A549 (cell line): ENCODE measurements around the gene SNX5. TPM values are rescaled to one million over a fixed set of nuclear protein-coding genes. Genes with fewer than 3 reads are reported as not detected.
A peak's percentile ranks its signal among the peaks of the same experiment; 100 is the strongest.

ENCODE experiments used
- ATAC-seq, 2 experiments: fragments of 200-7000 bp in 1 of 2; fragments of >200 bp in 1 of 2; cut with Nextera tagmentation in 1 of 2; cut with Tn5 transposase in 1 of 2; 3 replicates each; pipeline versions ENCODE4 v1.8.0 to v1.9.1; 2018 to 2020; ENCODE audit warnings: mild to moderate bottlenecking in 1 of 2, moderate library complexity in 1 of 2
- CTCF ChIA-PET: fragments of 300-600 bp; sonication (Branson Sonifier 250); formaldehyde crosslinking; extraction: SDS; loops from one replicate; lab custom pipeline; 2021; ENCODE audit warnings: antibody characterized with exemption, inconsistent platforms; lab: Yijun Ruan, JAX
- POLR2A ChIA-PET: fragments of 350-600 bp; formaldehyde crosslinking; extraction: SDS; loops from one replicate; lab custom pipeline; 2021; ENCODE audit warnings: antibody characterized with exemption, inconsistent platforms; lab: Yijun Ruan, JAX
- DNase-seq, 2 experiments: peaks; one replicate each; pipeline versions ENCODE4 v3.0.0 to v3.0.0-alpha.2; 2011 to 2016; ENCODE audit warnings: low read depth in 1 of 2, low spot score in 1 of 2
- FAIRE-seq: peaks from 2 replicates; lab custom pipeline; 2011; peaks lifted over from hg19 to GRCh38; lab: Jason Lieb, UNC
- H3K27ac ChIP-seq, 2 experiments: fragments of >200 bp; sonication (Bioruptor Twin); formaldehyde crosslinking; 3 replicates each; pipeline ENCODE4 v1.5.1; 2016 to 2017
- H3K4me1 ChIP-seq: fragments of >200 bp; sonication (Bioruptor Twin); formaldehyde crosslinking; 3 replicates; pipeline ENCODE4 v1.6.1; 2016
- H3K4me2 ChIP-seq: fragments of >200 bp; sonication (Bioruptor Twin); formaldehyde crosslinking; 3 replicates; pipeline ENCODE4 v1.6.1; 2016
- H3K4me3 ChIP-seq: fragments of >200 bp; sonication (Bioruptor Twin); formaldehyde crosslinking; 3 replicates; pipeline ENCODE4 v1.5.1; 2016
- H3K9me3 ChIP-seq: fragments of >200 bp; sonication (Bioruptor Twin); formaldehyde crosslinking; 3 replicates; pipeline ENCODE4 v1.6.1; 2016
- CHD4 ChIP-seq: fragments of 200-600 bp; sonication (generic); IDR thresholded peaks from 2 replicates; pipeline ENCODE4 v1.6.1; 2016; ENCODE audit warnings: antibody characterized with exemption, mild to moderate bottlenecking, borderline replicate concordance
- E2F6 ChIP-seq: IDR thresholded peaks from 2 replicates; pipeline ENCODE4 v1.6.1; 2012; ENCODE audit warnings: low read depth, borderline replicate concordance
- EHF ChIP-seq: fragments of 250-450 bp; sonication (Bioruptor Pico); IDR thresholded peaks from 2 replicates; pipeline ENCODE4 v1.5.0; 2020; ENCODE audit warnings: mild to moderate bottlenecking
- EHMT2 ChIP-seq: fragments of 200-600 bp; sonication (generic); IDR thresholded peaks from 2 replicates; pipeline ENCODE4 v1.6.1; 2016; ENCODE audit warnings: antibody characterized with exemption, low read depth, mild to moderate bottlenecking, moderate library complexity
- ESRRA ChIP-seq: fragments of 150-350 bp; IDR thresholded peaks from 2 replicates; pipeline ENCODE4 v1.6.1; 2014; ENCODE audit warnings: mild to moderate bottlenecking, low read length, borderline replicate concordance
- JUN ChIP-seq, 2 experiments: fragments of >200 bp; sonication (Bioruptor Twin); formaldehyde crosslinking; IDR thresholded peaks; 2 replicates in 1 of 2; 3 replicates in 1 of 2; pipeline ENCODE4 v1.6.1; 2016 to 2017
- JUNB ChIP-seq: fragments of >200 bp; sonication (Bioruptor Twin); formaldehyde crosslinking; IDR thresholded peaks from 2 replicates; pipeline ENCODE4 v1.6.1; 2016
- KDM1A ChIP-seq: fragments of 200-600 bp; sonication (generic); IDR thresholded peaks from 2 replicates; pipeline ENCODE4 v1.6.1; 2016; ENCODE audit warnings: low read depth, mild to moderate bottlenecking
- MAFK ChIP-seq: fragments of 450-650 bp; IDR thresholded peaks from 2 replicates; pipeline ENCODE4 v1.6.1; 2014; ENCODE audit not compliant: partially characterized antibody
- NR3C1 ChIP-seq: fragments of >200 bp; sonication (Bioruptor Twin); formaldehyde crosslinking; IDR thresholded peaks from 3 replicates; pipeline ENCODE4 v1.6.1; 2017
- POLR2A ChIP-seq: IDR thresholded peaks from 2 replicates; pipeline ENCODE4 v1.6.1; 2012; ENCODE audit warnings: mild to moderate bottlenecking, low read length
- RCOR1 ChIP-seq: fragments of 150-350 bp; IDR thresholded peaks from 2 replicates; pipeline ENCODE4 v1.6.1; 2014; ENCODE audit warnings: antibody characterized with exemption, low read length, low read depth
- TP53 ChIP-seq: fragments of 250-450 bp; sonication (Bioruptor Pico); IDR thresholded peaks from 2 replicates; pipeline ENCODE4 v1.5.0; 2021; ENCODE audit warnings: mild to moderate bottlenecking, moderate library complexity
- ZSCAN20 ChIP-seq: fragments of 250-450 bp; sonication (Bioruptor Pico); IDR thresholded peaks from 2 replicates; pipeline ENCODE4 v1.8.0; 2022; ENCODE audit warnings: mild to moderate bottlenecking, moderate library complexity
- WGBS: methylation state at CpG from one replicate; pipeline ENCODE4 v1.1.6; 2017; ENCODE audit errors: missing lambda C conversion rate; 5-methylcytosine and 5-hydroxymethylcytosine counted together
- polyA plus RNA-seq, 4 experiments: library from polyadenylated mRNA; depleted of rRNA in 3 of 4; stranded (reverse); fragments of >200 nt; fragmentation: RNase III in 1 of 4; extraction: RNeasy Plus Mini Kit Qiagen cat#74134 plus additional on column Dnase treatment in 1 of 4; gene quantifications; 2 replicates in 3 of 4; 3 replicates in 1 of 4; pipeline ENCODE4 v1.2.3, GENCODE V29; 2011 to 2017
- TF ChIP-seq, protein P1 (sequence below): fragments of 200-600 bp; sonication (generic); IDR thresholded peaks from 2 replicates; pipeline ENCODE4 v1.6.1; 2016; ENCODE audit warnings: antibody characterized with exemption, mild to moderate bottlenecking, moderate library complexity
- TF ChIP-seq, protein P2 (sequence below): fragments of >200 bp; sonication (Bioruptor Twin); formaldehyde crosslinking; IDR thresholded peaks from 2 replicates; pipeline ENCODE4 v1.6.1; 2016
- TF ChIP-seq, protein P3 (sequence below): fragments of >200 bp; sonication (Bioruptor Twin); formaldehyde crosslinking; IDR thresholded peaks from 3 replicates; pipeline ENCODE4 v1.6.1; 2016

The SNX5 gene
- polyA plus RNA-seq, 2 of the 4 experiments (the other 2 are of a cell fraction), result 225 to 342 TPM

- ChIA-PET POLR2A (no interaction called here), CTCF (interaction anchor here (0.7 to 4.3 kb wide), 7 partner anchors 9 to 302 kb away, joined by 3 to 24 read pairs (median 4); no protein-coding TSS in a partner anchor)
- H3K9me3 ChIP-seq, result no peaks in the 10 kb centered on the region
- DNase-seq, result no peak
- no peak for ATAC-seq
- H3K4me1 ChIP-seq, result peaks cover 40% of the 10 kb centered on the region
- no peak overlapping the region for H3K4me2 ChIP-seq
- 92% methylated on average over 8 of the region's 8 CpGs for WGBS
- TF ChIP-seq, protein P1, sequence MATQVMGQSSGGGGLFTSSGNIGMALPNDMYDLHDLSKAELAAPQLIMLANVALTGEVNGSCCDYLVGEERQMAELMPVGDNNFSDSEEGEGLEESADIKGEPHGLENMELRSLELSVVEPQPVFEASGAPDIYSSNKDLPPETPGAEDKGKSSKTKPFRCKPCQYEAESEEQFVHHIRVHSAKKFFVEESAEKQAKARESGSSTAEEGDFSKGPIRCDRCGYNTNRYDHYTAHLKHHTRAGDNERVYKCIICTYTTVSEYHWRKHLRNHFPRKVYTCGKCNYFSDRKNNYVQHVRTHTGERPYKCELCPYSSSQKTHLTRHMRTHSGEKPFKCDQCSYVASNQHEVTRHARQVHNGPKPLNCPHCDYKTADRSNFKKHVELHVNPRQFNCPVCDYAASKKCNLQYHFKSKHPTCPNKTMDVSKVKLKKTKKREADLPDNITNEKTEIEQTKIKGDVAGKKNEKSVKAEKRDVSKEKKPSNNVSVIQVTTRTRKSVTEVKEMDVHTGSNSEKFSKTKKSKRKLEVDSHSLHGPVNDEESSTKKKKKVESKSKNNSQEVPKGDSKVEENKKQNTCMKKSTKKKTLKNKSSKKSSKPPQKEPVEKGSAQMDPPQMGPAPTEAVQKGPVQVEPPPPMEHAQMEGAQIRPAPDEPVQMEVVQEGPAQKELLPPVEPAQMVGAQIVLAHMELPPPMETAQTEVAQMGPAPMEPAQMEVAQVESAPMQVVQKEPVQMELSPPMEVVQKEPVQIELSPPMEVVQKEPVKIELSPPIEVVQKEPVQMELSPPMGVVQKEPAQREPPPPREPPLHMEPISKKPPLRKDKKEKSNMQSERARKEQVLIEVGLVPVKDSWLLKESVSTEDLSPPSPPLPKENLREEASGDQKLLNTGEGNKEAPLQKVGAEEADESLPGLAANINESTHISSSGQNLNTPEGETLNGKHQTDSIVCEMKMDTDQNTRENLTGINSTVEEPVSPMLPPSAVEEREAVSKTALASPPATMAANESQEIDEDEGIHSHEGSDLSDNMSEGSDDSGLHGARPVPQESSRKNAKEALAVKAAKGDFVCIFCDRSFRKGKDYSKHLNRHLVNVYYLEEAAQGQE, result no peak
- TF ChIP-seq E2F6 (no peak), NR3C1 (no peak)
- TF ChIP-seq, all 56 proteins: peak for 0
- FAIRE-seq, result no peak
- no peak overlapping the region for H3K27ac ChIP-seq
- no peak overlapping the region for H3K4me3 ChIP-seq
These were observed 12.4 kb downstream of the SNX5 start for GRCh38 chr20:17956099-17956685.

DNA sequence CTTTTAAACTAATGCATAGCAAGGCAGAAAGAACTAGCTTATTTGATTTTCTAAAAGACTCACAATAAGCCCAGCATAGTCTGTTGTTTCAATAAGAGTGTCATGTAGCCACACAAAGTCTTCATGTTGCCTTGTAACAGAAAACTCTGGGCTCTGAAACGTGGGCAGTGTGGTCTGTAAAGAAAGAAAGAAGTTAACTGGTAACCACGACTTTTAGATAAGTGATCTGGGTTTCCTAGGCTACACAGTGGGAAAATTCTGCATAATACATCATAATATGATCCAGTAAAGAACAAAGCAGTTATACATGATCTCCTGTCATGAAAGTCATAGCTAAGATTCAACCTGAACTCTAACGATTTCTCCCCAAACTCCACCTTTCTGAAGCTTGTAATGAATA, 13.3 kb downstream of the SNX5 start:
- ATAC-seq (no peak), DNase-seq (no peak), FAIRE-seq (peak; percentile 43)
- TF ChIP-seq POLR2A (no peak), CHD4 (no peak), TP53 (CRISPR knock-in tag) (no peak)
- Histone ChIP-seq H3K4me3 (no peak overlapping the region), H3K9me3 (no peaks in the 10 kb centered on the region), H3K27ac (no peak overlapping the region), H3K4me2 (no peak overlapping the region), H3K4me1 (peaks cover 33% of the 10 kb centered on the region)
- CTCF ChIA-PET, result interaction anchor here (0.9 to 4.3 kb wide), 4 partner anchors 10 to 275 kb away, joined by 3 to 24 read pairs (median 4); no protein-coding TSS in a partner anchor
- POLR2A ChIA-PET, result no interaction called here
- 53% methylated on average over 3 of the region's 3 CpGs for WGBS

- TF ChIP-seq CHD4 (no peak), JUN (IDR thresholded peaks at IDR 0.05) (0 out of 5 replicates have a peak, but pooled peaks of 1 of the 2 experiments have one; percentile 12)
- no peak for DNase-seq
- CTCF ChIA-PET, result interaction anchor here (0.9 to 4.3 kb wide), 3 partner anchors 10 to 383 kb away, joined by 3 to 24 read pairs (median 3); no protein-coding TSS in a partner anchor
- no peak overlapping the region for H3K4me2 ChIP-seq
- no peak overlapping the region for H3K4me3 ChIP-seq
- peaks cover 19% of the 10 kb centered on the region for H3K4me1 ChIP-seq
- POLR2A ChIA-PET, result no interaction called here
- no peaks in the 10 kb centered on the region for H3K9me3 ChIP-seq
- 87% methylated on average over 5 of the region's 5 CpGs for WGBS
- ATAC-seq, result no peak
- no peak overlapping the region for H3K27ac ChIP-seq
- no peak for FAIRE-seq
These were observed 14.7 kb downstream of the SNX5 start for GRCh38 chr20:17953935-17954334.

DNA sequence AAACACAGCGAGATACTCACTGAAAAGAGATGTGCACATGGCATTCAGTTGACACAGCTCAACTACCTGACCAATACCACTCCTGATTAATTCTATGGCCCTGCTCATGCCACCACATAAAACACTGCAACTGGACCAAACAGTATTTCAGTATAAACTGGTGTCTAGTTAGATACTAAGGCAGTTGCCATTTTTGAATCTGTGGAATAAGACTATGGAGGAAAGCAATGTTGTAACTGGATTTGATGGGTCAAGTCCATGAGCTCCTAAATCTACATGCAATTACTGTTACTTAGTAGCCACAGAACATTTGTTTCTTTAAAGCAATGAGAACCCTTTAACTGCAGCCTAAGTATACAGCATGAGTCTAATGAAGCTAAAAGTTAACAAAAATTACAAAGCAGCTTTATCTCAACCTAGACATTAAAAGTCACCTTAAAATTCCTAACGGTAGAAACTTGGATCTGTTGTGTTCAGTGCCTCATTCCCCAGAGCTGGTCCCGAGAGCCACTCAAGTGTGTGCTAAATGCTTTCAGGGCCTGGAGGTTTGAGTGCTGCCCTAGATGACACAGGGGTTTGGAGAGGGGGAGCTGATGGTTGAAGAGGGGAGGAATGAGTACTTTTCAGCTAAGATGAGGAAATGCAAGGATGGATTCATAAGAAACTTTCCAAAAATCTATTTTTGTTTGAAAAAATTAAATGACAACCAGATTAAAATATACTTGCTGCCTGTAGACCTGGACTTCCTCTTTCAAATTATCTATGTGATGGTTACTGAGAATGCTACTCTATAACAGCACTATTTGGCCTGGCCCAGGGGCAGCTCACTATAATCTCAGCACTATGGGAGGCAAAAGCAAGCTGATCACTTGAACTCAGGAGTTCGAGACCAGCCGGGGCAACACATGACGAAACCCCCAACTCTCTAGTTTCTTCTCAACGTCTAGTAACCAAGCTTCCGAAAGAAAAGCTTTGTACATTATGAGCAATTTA, 15.6 kb downstream of the SNX5 start:
- ChIA-PET CTCF (interaction anchor here (0.6 to 4.3 kb wide), 6 partner anchors 9 to 382 kb away, joined by 3 to 24 read pairs (median 3); no protein-coding TSS in a partner anchor), POLR2A (interaction anchor here (0.7 kb wide), 1 partner anchor 271 kb away, joined by 3 read pairs; no protein-coding TSS in a partner anchor)
- H3K4me2 ChIP-seq, result no peak overlapping the region
- ATAC-seq (no peak), DNase-seq (no peak), FAIRE-seq (peak; percentile 61)
- H3K4me1 ChIP-seq, result peaks cover 10% of the 10 kb centered on the region
- no peaks in the 10 kb centered on the region for H3K9me3 ChIP-seq
- WGBS, result 95% methylated on average over 8 of the region's 8 CpGs
- H3K27ac ChIP-seq, result no peak overlapping the region
- H3K4me3 ChIP-seq, result no peak overlapping the region
- TF ChIP-seq MAFK, result no peak
- no peak for TF ChIP-seq ZSCAN20 (CRISPR knock-in tag)
- no peak for TF ChIP-seq RCOR1
- TF ChIP-seq KDM1A, result no peak
- TF ChIP-seq JUN (IDR thresholded peaks at IDR 0.05), result no peak
- TF ChIP-seq, protein P2, sequence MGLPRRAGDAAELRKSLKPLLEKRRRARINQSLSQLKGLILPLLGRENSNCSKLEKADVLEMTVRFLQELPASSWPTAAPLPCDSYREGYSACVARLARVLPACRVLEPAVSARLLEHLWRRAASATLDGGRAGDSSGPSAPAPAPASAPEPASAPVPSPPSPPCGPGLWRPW, result no peak
- TF ChIP-seq, protein P3, sequence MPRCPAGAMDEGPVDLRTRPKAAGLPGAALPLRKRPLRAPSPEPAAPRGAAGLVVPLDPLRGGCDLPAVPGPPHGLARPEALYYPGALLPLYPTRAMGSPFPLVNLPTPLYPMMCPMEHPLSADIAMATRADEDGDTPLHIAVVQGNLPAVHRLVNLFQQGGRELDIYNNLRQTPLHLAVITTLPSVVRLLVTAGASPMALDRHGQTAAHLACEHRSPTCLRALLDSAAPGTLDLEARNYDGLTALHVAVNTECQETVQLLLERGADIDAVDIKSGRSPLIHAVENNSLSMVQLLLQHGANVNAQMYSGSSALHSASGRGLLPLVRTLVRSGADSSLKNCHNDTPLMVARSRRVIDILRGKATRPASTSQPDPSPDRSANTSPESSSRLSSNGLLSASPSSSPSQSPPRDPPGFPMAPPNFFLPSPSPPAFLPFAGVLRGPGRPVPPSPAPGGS, result no peak
- TF ChIP-seq JUNB, result no peak
- no peak for TF ChIP-seq EHMT2
- no peak for TF ChIP-seq EHF (CRISPR knock-in tag)
- TF ChIP-seq ESRRA, result no peak
